Heart right ventricle (tissue), 16 donors: ENCODE results near the gene NOS1AP. TPM values are rescaled to one million over a fixed set of nuclear protein-coding genes. Genes with fewer than 3 reads are reported as not detected.
"Not testable (repeated sequence)": the region's sequence is repeated elsewhere in the genome, so short reads cannot be mapped to it uniquely, and the experiment has no call there.

ENCODE experiments used
- ATAC-seq, 8 donors: fragments of 200-7000 bp; cut with Tn5 transposase; one replicate each; pipeline ENCODE4 v1.9.1; 2020; ENCODE audit warnings: mild to moderate bottlenecking in 8 of 8, moderate library complexity in 8 of 8, moderate number of reproducible peaks in 1 of 8
- DNase-seq, 2 donors: peaks; one replicate each; pipeline ENCODE4 v3.0.0-alpha.2; 2020
- H3K27ac ChIP-seq, 10 donors: fragments of 200-600 bp; sonication (generic) in 2 of 10; one replicate each; pipeline versions ENCODE4 v1.5.0 to v1.8.0; 2020 to 2022; ENCODE audit warnings: mild to moderate bottlenecking in 3 of 10
- H3K27me3 ChIP-seq, 7 donors: fragments of 200-600 bp; one replicate each; pipeline ENCODE4 v1.8.0; 2021 to 2022; ENCODE audit warnings: mild to moderate bottlenecking in 2 of 7
- H3K36me3 ChIP-seq, 9 donors: fragments of 200-600 bp; sonication (generic) in 1 of 9; one replicate each; pipeline versions ENCODE4 v1.5.0 to v1.8.0; 2020 to 2022; ENCODE audit warnings: mild to moderate bottlenecking in 2 of 9
- H3K4me1 ChIP-seq, 9 donors: fragments of 200-600 bp; sonication (generic) in 1 of 9; one replicate each; pipeline versions ENCODE4 v1.5.0 to v1.8.0; 2020 to 2022; ENCODE audit warnings: mild to moderate bottlenecking in 4 of 9
- H3K4me3 ChIP-seq, 10 donors: fragments of 200-600 bp; sonication (generic) in 2 of 10; one replicate each; pipeline versions ENCODE4 v1.5.0 to v1.8.0; 2020 to 2022; ENCODE audit warnings: mild to moderate bottlenecking in 7 of 10, moderate library complexity in 2 of 10
- H3K9me3 ChIP-seq, 11 donors: fragments of 200-600 bp in 10 of 11; sonication (generic) in 2 of 11; one replicate each; pipeline versions ENCODE4 v1.5.0 to v1.8.0; 2013 to 2022; ENCODE audit warnings: mild to moderate bottlenecking in 2 of 11, control low read depth in 1 of 11, moderate library complexity in 1 of 11
- WGBS, 2 donors: extraction: QIAGEN DNeasy Blood & Tissue Kit; methylation state at CpG; one replicate each; pipeline ENCODE4 v1.1.7; 2013; ENCODE audit warnings: inconsistent platforms in 1 of 2; 5-methylcytosine and 5-hydroxymethylcytosine counted together
- intact Hi-C, 10 donors: fragments of 100-400 bp; cut with DNase I; formaldehyde crosslinking; loops; one replicate each; pipeline versions ENCODE4 v1.11.1 to v1.14.2; 2022
- polyA plus RNA-seq, 2 donors: library from polyadenylated mRNA; stranded (reverse); fragments of 200-250 nt; gene quantifications; one replicate each; pipeline ENCODE4 v1.2.3, GENCODE V29; 2013
- total RNA-seq, 10 donors: library from RNA; stranded (reverse); fragmentation: NEBNext Ultra II Directional in 3 of 10; extraction: Animal tissue kit (Norgen Biotek cat#: 25700) in 3 of 10; gene quantifications; one replicate each; pipeline versions ENCODE4 v1.2.1 to v1.2.4, GENCODE V29; 2021 to 2023
- TF ChIP-seq, protein P1 (sequence below), 9 donors: fragments of 200-600 bp; sonication (generic) in 2 of 9; IDR thresholded peaks; one replicate each; pipeline versions ENCODE4 v1.5.0 to v1.8.0; 2021 to 2022; ENCODE audit warnings: antibody characterized with exemption in 9 of 9, mild to moderate bottlenecking in 5 of 9, moderate library complexity in 1 of 9
- donor health status: Arrhythmogenic right ventricular cardiomyopathy.
- donor health status: ischemic (EF 13 %, LVEDD 7.1; RV severe dilation, severe dysfunction).
- donor health status: healthy with polysubstance abuse.
- donor health status: DM: no; HTN: yes; CAD: no.
- donor health status: DM: no; HTN: no; CAD: no.
- donor health status: ischemic (EF 25% LVEDD 6.9; RV normal size, moderate dysfunction).
- donor health status: ischemic (EF 25% LVEDD 5.7; RV mildly dilated, moderate dysfunction).
- donor health status: healthy.
- donor health status: DM: yes; HTN: yes; CAD: no.
- donor health status: Ischemic cardiomyopathy.
- donor health status: ischemic (EF 35%, LVEDD 5.7; RV mildly dilated, moderate dysfunction).
- donor health status: nonischemic (EF 11% LVEDD 7.7; RV severe dilation, severe dysfunction).
- donor health status: DM: yes; HTN: yes; CAD: no.
- donor health status: PGD.
- donor health status: ischemic (EF 29% LVEDD 5.4; RV normal size, mild dysfunction).
- donor health status: nonischemic (EF 23%, LVEDD 6.1; RV moderate dilation, normal function).

NOS1AP gene
- total and polyA plus RNA-seq, 12 donors: 0.19 to 7.1 (median 4.6) TPM

DNA sequence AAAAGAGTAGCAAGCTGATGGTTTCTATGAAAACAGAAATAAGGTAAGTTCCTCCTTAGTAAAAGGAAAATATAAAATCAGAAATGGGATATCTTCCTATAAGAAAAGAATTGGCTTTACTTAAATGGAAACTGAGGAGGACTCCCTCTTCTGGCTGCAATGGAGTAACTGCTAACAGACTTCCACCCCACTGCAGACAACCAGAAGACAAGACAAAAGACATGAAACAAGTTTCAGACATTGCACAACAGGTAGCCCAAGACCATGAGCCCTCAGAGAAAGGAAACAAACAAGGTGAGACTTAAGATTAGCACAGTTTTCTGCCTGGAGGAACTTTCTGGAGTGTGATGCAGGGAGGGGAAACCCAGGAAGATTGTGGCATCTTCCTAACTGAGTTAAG is 28.8 kb upstream of the NOS1AP start:
- H3K27me3 ChIP-seq: peaks cover 0 to 13% (median 0%) of the 10 kb centered on the region in 7 donors
- ATAC-seq: no peak
- TF ChIP-seq, protein P1, sequence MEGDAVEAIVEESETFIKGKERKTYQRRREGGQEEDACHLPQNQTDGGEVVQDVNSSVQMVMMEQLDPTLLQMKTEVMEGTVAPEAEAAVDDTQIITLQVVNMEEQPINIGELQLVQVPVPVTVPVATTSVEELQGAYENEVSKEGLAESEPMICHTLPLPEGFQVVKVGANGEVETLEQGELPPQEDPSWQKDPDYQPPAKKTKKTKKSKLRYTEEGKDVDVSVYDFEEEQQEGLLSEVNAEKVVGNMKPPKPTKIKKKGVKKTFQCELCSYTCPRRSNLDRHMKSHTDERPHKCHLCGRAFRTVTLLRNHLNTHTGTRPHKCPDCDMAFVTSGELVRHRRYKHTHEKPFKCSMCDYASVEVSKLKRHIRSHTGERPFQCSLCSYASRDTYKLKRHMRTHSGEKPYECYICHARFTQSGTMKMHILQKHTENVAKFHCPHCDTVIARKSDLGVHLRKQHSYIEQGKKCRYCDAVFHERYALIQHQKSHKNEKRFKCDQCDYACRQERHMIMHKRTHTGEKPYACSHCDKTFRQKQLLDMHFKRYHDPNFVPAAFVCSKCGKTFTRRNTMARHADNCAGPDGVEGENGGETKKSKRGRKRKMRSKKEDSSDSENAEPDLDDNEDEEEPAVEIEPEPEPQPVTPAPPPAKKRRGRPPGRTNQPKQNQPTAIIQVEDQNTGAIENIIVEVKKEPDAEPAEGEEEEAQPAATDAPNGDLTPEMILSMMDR (IDR thresholded peaks at IDR 0.05): peak in 4 of 9 donors; percentile 16 to 44 (median 30)
- DNase-seq: no peak
- no peak overlapping the region for H3K27ac ChIP-seq
- intact Hi-C loops: no loop called here
- no peak overlapping the region for H3K4me3 ChIP-seq
- no peaks in the 10 kb centered on the region for H3K36me3 ChIP-seq
- peaks cover 0 to 3% (median 0%) of the 10 kb centered on the region in 9 donors for H3K4me1 ChIP-seq
- peaks cover 0 to 11% (median 0%) of the 10 kb centered on the region in 11 donors for H3K9me3 ChIP-seq

DNA sequence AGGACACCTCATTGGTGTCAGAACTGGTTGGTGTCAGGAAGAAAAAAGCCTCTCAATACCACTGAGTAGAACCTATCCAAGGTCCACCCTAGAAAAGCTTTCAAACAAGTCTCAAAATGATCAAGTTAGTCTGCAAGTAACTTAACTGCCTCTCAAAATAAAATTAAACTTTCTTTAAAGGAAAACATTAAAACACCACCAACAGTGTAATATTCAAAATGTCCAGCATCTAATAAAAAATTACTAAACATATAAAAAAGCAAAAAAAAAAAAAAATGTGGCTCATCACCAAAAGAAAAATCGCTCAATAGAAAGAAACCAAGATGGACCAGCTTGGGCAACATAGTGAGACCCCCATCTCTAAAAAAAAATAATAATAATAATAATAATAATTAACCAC is 27.1 kb upstream of the NOS1AP start:
- Histone ChIP-seq H3K9me3 (peaks cover 0 to 11% (median 0%) of the 10 kb centered on the region in 11 donors), H3K27me3 (peaks cover 0 to 13% (median 0%) of the 10 kb centered on the region in 7 donors), H3K27ac (no peak overlapping the region), H3K4me1 (no peaks in the 10 kb centered on the region), H3K36me3 (no peaks in the 10 kb centered on the region), H3K4me3 (no peak overlapping the region)
- ATAC-seq (no peak), DNase-seq (no peak)
- WGBS, 2 donors: 86 to 96% methylated on average over 1 of the region's 1 CpG
- intact Hi-C loops: no loop called here
- TF ChIP-seq, protein P1 (IDR thresholded peaks at IDR 0.05): no peak

DNA sequence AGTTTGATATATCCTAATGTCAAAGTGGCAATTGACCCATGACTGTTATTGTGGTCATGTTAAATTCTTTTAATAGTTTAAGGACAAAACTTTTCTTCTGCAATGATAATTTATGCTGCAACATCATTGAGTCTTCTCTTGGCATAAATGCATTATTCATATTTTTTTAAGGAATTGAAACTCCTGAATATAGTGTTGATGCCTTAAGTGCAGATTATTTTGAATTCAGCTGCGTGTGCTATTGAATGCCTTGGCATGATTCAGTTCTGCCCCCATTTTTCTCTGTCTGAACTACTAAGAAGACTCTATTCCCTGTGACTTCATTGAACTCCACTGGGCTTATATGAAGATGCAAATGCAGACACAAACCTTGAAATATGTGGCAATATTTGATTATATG is 22.6 kb upstream of the NOS1AP start:
- DNase-seq (no peak), ATAC-seq (no peak)
- WGBS, 2 donors: 57 to 58% methylated on average over 1 of the region's 1 CpG
- intact Hi-C loops: no loop called here
- Histone ChIP-seq H3K36me3 (no peaks in the 10 kb centered on the region), H3K27me3 (peaks cover 0 to 3% (median 0%) of the 10 kb centered on the region in 7 donors), H3K27ac (no peak overlapping the region), H3K9me3 (peaks cover 0 to 11% (median 0%) of the 10 kb centered on the region in 11 donors), H3K4me3 (no peak overlapping the region), H3K4me1 (no peaks in the 10 kb centered on the region)
- TF ChIP-seq, protein P1 (IDR thresholded peaks at IDR 0.05): no peak

DNA sequence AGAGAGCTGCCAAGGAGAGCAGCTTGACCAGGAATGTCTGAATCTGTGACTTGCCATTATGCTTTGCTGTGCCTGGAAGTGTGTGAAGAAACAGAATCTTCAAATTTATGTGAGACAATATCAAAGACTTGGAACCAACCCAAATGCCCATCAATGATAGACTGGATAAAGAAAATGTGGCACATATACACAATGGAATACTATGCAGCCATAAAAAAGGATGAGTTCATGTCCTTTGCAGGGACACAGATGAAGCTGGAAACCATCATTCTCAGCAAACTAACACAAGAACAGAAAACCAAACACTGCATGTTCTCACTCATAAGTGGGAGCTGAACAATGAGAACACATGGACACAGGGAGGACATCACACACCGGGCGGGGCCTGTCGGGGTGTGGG is 15.5 kb upstream of the NOS1AP start:
- not testable (repeated sequence) for H3K36me3 ChIP-seq, ATAC-seq, DNase-seq, H3K9me3 ChIP-seq, H3K4me3 ChIP-seq, H3K27ac ChIP-seq, H3K4me1 ChIP-seq, H3K27me3 ChIP-seq
- 95% methylated on average over 3 of the region's 3 CpGs for WGBS, 2 donors
- intact Hi-C loops: loop anchor here in 3 of 10 donors (2.0 to 10.0 kb wide), 4 partner anchors 181 to 441 kb away; partner anchors contain the start of gene UHMK1 (in 1 of the 3)

DNA sequence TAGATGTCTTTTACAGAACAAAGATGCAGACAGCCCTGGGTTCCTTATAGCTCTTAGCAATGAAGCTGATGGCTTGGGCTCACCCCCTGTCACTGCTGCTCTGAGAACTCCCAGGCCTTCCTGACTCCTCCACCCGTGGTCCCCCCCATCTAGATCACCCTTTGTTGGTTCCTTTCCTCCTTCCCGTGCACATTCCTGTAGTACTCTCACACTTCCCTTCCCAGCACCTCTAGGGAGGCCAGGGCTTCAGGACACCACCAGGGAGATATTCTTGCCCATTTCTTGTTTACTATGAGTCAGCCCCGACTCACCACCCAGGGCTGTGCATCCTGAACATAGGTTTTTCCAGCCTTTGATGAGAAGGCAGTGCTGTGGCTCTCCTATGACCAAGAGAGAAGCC is 14.4 kb upstream of the NOS1AP start:
- Histone ChIP-seq H3K36me3 (no peaks in the 10 kb centered on the region), H3K27ac (no peak overlapping the region), H3K4me1 (peaks cover 0 to 3% (median 0%) of the 10 kb centered on the region in 9 donors), H3K9me3 (no peaks in the 10 kb centered on the region), H3K27me3 (peaks cover 0 to 4% (median 0%) of the 10 kb centered on the region in 7 donors), H3K4me3 (no peak overlapping the region)
- TF ChIP-seq, protein P1 (IDR thresholded peaks at IDR 0.05): no peak
- intact Hi-C loops: loop anchor here in 8 of 10 donors (2.0 to 10.0 kb wide), 8 partner anchors 177 to 440 kb away; partner anchors contain the start of gene UHMK1 (in 1 of the 8)
- WGBS, 2 donors: 54 to 55% methylated on average over 3 of the region's 3 CpGs
- no peak for DNase-seq
- ATAC-seq: no peak
